Endothelial cell of umbilical vein (primary cell): ENCODE results near the gene ACVR2B. TPM values are rescaled to one million over a fixed set of nuclear protein-coding genes. Genes with fewer than 3 reads are reported as not detected.

ENCODE experiments used
- BruUV-seq: library from RNA; stranded (reverse); fragments of 400-500 nt; replicated peaks from 2 replicates; lab custom pipeline; 2021; lab: Mats Ljungman, UMichigan
- CTCF ChIA-PET: fragments of 300-600, 350-600 bp; sonication (Branson Sonifier 250); formaldehyde crosslinking; loops from one replicate; lab custom pipeline; 2021; ENCODE audit warnings: antibody characterized with exemption, inconsistent platforms; lab: Charles Lee
- POLR2A ChIA-PET: fragments of 300-600, 350-600 bp; sonication (Branson Sonifier 250); formaldehyde crosslinking; loops from one replicate; lab custom pipeline; 2021; ENCODE audit warnings: antibody characterized with exemption, inconsistent platforms; lab: Charles Lee
- DNase-seq: peaks from one replicate; pipeline ENCODE4 v3.0.0-alpha.2; 2011; ENCODE audit warnings: low read depth, low spot score
- FAIRE-seq: peaks from 2 replicates; lab custom pipeline; 2011; peaks lifted over from hg19 to GRCh38; lab: Jason Lieb, UNC
- H2AFZ ChIP-seq: 2 replicates; pipeline ENCODE4 v1.6.0; 2012; ENCODE audit warnings: low read depth, low read length, control low read depth, inconsistent platforms
- H3K27ac ChIP-seq: 2 replicates; pipeline ENCODE4 v1.5.1; 2011; ENCODE audit warnings: low read depth, mild to moderate bottlenecking, control low read depth, low read length, moderate library complexity; ENCODE audit not compliant: insufficient read depth
- H3K27me3 ChIP-seq, 2 experiments: 2 replicates each; pipeline versions ENCODE4 v1.6.0 to v1.6.1; 2011; ENCODE audit warnings: low read length in 2 of 2, mixed read lengths in 1 of 2; ENCODE audit not compliant: control insufficient read depth in 2 of 2, insufficient read depth in 2 of 2
- H3K36me3 ChIP-seq, 2 experiments: 2 replicates in 1 of 2; 3 replicates in 1 of 2; pipeline ENCODE4 v1.5.1; 2011; ENCODE audit warnings: low read length in 2 of 2, mild to moderate bottlenecking in 1 of 2, moderate library complexity in 1 of 2; ENCODE audit not compliant: control insufficient read depth in 2 of 2, insufficient read depth in 2 of 2; ENCODE audit errors: extremely low read depth in 1 of 2
- H3K4me1 ChIP-seq: 3 replicates; pipeline ENCODE4 v1.5.1; 2011; ENCODE audit warnings: mild to moderate bottlenecking, low read length; ENCODE audit not compliant: control insufficient read depth, insufficient read depth; ENCODE audit errors: extremely low read depth
- H3K4me2 ChIP-seq: 2 replicates; pipeline ENCODE4 v1.6.1; 2011; ENCODE audit warnings: low read length, control low read depth, mixed read lengths; ENCODE audit not compliant: insufficient read depth
- H3K4me3 ChIP-seq, 3 experiments: fragments of 200-600 bp in 1 of 3; sonication (generic), shearing (Covaris generic) in 1 of 3; replicated peaks in 1 of 3; 2 replicates each; pipeline ENCODE4 v1.5.1; 2011 to 2016; ENCODE audit warnings: control low read depth in 3 of 3, low read length in 3 of 3, mild to moderate bottlenecking in 2 of 3, inconsistent platforms in 1 of 3, low read depth in 1 of 3, moderate library complexity in 1 of 3; ENCODE audit not compliant: insufficient read depth in 1 of 3
- H3K79me2 ChIP-seq: 2 replicates; pipeline ENCODE4 v1.6.0; 2012; ENCODE audit warnings: low read length, inconsistent platforms; ENCODE audit not compliant: control insufficient read depth, insufficient read depth
- H3K9ac ChIP-seq: replicated peaks from 2 replicates; pipeline ENCODE3; 2011; ENCODE audit warnings: low read length, control low read depth; ENCODE audit not compliant: insufficient read depth; ENCODE audit errors: extremely low read depth
- H3K9me1 ChIP-seq: replicated peaks from 3 replicates; pipeline ENCODE4 v1.6.0; 2011; ENCODE audit warnings: mild to moderate bottlenecking, low read length; ENCODE audit not compliant: control insufficient read depth, insufficient read depth; ENCODE audit errors: extremely low read depth
- H3K9me3 ChIP-seq: replicated peaks from 2 replicates; pipeline ENCODE4 v1.5.1; 2012; ENCODE audit warnings: low read length, inconsistent platforms; ENCODE audit not compliant: control insufficient read depth, insufficient read depth
- H4K20me1 ChIP-seq: replicated peaks from 2 replicates; pipeline ENCODE3; 2011; ENCODE audit warnings: mild to moderate bottlenecking, low read length; ENCODE audit not compliant: control insufficient read depth, insufficient read depth; ENCODE audit errors: extremely low read depth
- CTCF ChIP-seq, 2 donors: IDR thresholded peaks; 1 replicate in 1 of 2; 2 replicates in 1 of 2; pipeline ENCODE4 v1.5.1; 2011; ENCODE audit warnings: low read length in 2 of 2, mild to moderate bottlenecking in 2 of 2, moderate library complexity in 2 of 2, control low read depth in 1 of 2, inconsistent platforms in 1 of 2, low read depth in 1 of 2; ENCODE audit not compliant: insufficient read depth in 1 of 2; ENCODE audit errors: extremely low read depth in 1 of 2
- EZH2 ChIP-seq: IDR thresholded peaks from 2 replicates; pipeline ENCODE4 v1.6.1; 2012; ENCODE audit warnings: borderline replicate concordance, low read depth, mild to moderate bottlenecking, moderate library complexity, low read length, inconsistent platforms; ENCODE audit not compliant: severe bottlenecking
- FOS ChIP-seq: IDR thresholded peaks from 2 replicates; pipeline ENCODE4 v1.6.1; 2011; ENCODE audit warnings: mild to moderate bottlenecking, low read length, moderate library complexity, borderline replicate concordance; ENCODE audit not compliant: insufficient read depth
- GATA2 ChIP-seq: IDR thresholded peaks from 2 replicates; pipeline ENCODE4 v1.7.0; 2011; ENCODE audit warnings: low read depth, mild to moderate bottlenecking, moderate library complexity, mixed read lengths, low read length; ENCODE audit not compliant: insufficient read length, insufficient read depth
- JUN ChIP-seq: IDR thresholded peaks from 2 replicates; pipeline ENCODE4 v1.6.1; 2011; ENCODE audit warnings: borderline replicate concordance, low read depth; ENCODE audit not compliant: insufficient read length, insufficient read depth
- MAX ChIP-seq: IDR thresholded peaks from 2 replicates; pipeline ENCODE4 v1.6.1; 2011; ENCODE audit not compliant: insufficient read depth, insufficient read length
- MYC ChIP-seq: IDR thresholded peaks from one replicate; pipeline ENCODE4 v1.6.1; 2011; ENCODE audit warnings: mild to moderate bottlenecking, low read depth, low read length
- POLR2A ChIP-seq: IDR thresholded peaks from 2 replicates; pipeline ENCODE4 v1.6.1; 2012; ENCODE audit warnings: low read depth, mild to moderate bottlenecking, control low read depth, low read length
- POLR2AphosphoS5 ChIP-seq: IDR thresholded peaks from 2 replicates; pipeline ENCODE4 v1.6.1; 2012; ENCODE audit warnings: low read depth, mild to moderate bottlenecking, control low read depth, low read length, moderate library complexity; ENCODE audit not compliant: insufficient read depth
- dilution Hi-C: fragments of 300-500 bp; cut with MboI; formaldehyde crosslinking; loops from one replicate; pipeline ENCODE4 v1.15.0; 2019; ENCODE audit warnings: low sequenced_read_pairs; ENCODE audit not compliant: extremely low pct_ligation_motif_present
- intact Hi-C: fragments of 100-400 bp; cut with micrococcal nuclease; formaldehyde crosslinking; loops from one replicate; pipeline ENCODE4 v1.10.0; 2022
- polyA plus RNA-seq, 4 experiments: library from polyadenylated mRNA; depleted of rRNA in 3 of 4; stranded (reverse) in 3 of 4; unstranded in 1 of 4; fragments of >200 nt; gene quantifications; 2 replicates each; pipeline versions ENCODE4 v1.2.1 to v1.2.3, GENCODE V29; 2011 to 2012; ENCODE audit warnings: missing spikeins in 1 of 4
- total RNA-seq: library from RNA; stranded (reverse); gene quantifications from 2 replicates; pipeline ENCODE4 v1.2.3, GENCODE V29; 2021

ACVR2B gene
- total and polyA plus RNA-seq, 2 donors (not counting 3 experiments of a cell fraction or from before 2014, with no cell fraction given), result 2.0 to 4.9 TPM

- no peak overlapping the region for H3K4me3 ChIP-seq
- ChIA-PET POLR2A (no interaction called here), CTCF (interaction anchor here (2.2 kb wide), 1 partner anchor 137 kb away, joined by 12 read pairs; the partner anchor contains the start of gene XYLB)
- DNase-seq, result no peak
- intact Hi-C loops, result no loop called here
- H2AFZ ChIP-seq, result no peak overlapping the region
- H3K9ac ChIP-seq, result no peak overlapping the region
- no peaks in the 10 kb centered on the region for H3K9me3 ChIP-seq
- no peaks in the 10 kb centered on the region for H3K4me1 ChIP-seq
- TF ChIP-seq JUN (no peak), POLR2A (no peak), POLR2AphosphoS5 (no peak), MYC (no peak), MAX (no peak)
- no peak overlapping the region for H3K27ac ChIP-seq
- peaks cover 3 to 17% of the 10 kb centered on the region in 2 experiments for H3K36me3 ChIP-seq
- no peak overlapping the region for H3K4me2 ChIP-seq
- no peaks in the 10 kb centered on the region for H3K27me3 ChIP-seq
- FAIRE-seq, result no peak
- no peaks in the 10 kb centered on the region for H3K9me1 ChIP-seq
- dilution Hi-C loops, result no loop called here
- no peaks in the 10 kb centered on the region for H3K79me2 ChIP-seq
- no TSS peak for BruUV-seq
- H4K20me1 ChIP-seq, result no peaks in the 10 kb centered on the region
These were observed 29.3 kb downstream of the ACVR2B start for GRCh38 chr3:38482951-38483350.

- no peaks in the 10 kb centered on the region for H3K27me3 ChIP-seq
- peaks cover 3 to 8% of the 10 kb centered on the region in 2 experiments for H3K36me3 ChIP-seq
- no TSS peak for BruUV-seq
- dilution Hi-C loops (no loop called here), intact Hi-C loops (no loop called here)
- H3K4me3 ChIP-seq, result no peak overlapping the region
- TF ChIP-seq JUN (no peak), FOS (no peak), GATA2 (no peak), POLR2A (no peak), CTCF (IDR thresholded peaks at IDR 0.05; ENCODE audit: extremely low read depth in 1 of 2, insufficient read depth in 1 of 2, low read depth in 1 of 2, low read length in 2 of 2) (no peak), MAX (no peak), MYC (no peak), EZH2 (no peak)
- H2AFZ ChIP-seq, result no peak overlapping the region
- no peak for FAIRE-seq
- H3K27ac ChIP-seq, result no peak overlapping the region
- H3K79me2 ChIP-seq, result no peaks in the 10 kb centered on the region
- POLR2A ChIA-PET, result no interaction called here
- H3K9me3 ChIP-seq, result no peaks in the 10 kb centered on the region
- H3K4me1 ChIP-seq, result no peaks in the 10 kb centered on the region
- CTCF ChIA-PET, result no interaction called here
- no peak overlapping the region for H3K4me2 ChIP-seq
- H4K20me1 ChIP-seq, result no peaks in the 10 kb centered on the region
- DNase-seq, result no peak
- H3K9me1 ChIP-seq, result no peaks in the 10 kb centered on the region
- no peak overlapping the region for H3K9ac ChIP-seq
These were observed 33.6 kb downstream of the ACVR2B start for GRCh38 chr3:38487323-38487722.
